NCI-H1436 (cell line): ENCODE measurements around the gene ACTR5.
"Not testable (repeated sequence)": the region's sequence is repeated elsewhere in the genome, so short reads cannot be mapped to it uniquely, and the experiment has no call there.

Experiments
- DNase-seq: peaks from one replicate; lab custom pipeline; 2025; lab: John Stamatoyannopoulos, UW

ACTR5 gene

DNA sequence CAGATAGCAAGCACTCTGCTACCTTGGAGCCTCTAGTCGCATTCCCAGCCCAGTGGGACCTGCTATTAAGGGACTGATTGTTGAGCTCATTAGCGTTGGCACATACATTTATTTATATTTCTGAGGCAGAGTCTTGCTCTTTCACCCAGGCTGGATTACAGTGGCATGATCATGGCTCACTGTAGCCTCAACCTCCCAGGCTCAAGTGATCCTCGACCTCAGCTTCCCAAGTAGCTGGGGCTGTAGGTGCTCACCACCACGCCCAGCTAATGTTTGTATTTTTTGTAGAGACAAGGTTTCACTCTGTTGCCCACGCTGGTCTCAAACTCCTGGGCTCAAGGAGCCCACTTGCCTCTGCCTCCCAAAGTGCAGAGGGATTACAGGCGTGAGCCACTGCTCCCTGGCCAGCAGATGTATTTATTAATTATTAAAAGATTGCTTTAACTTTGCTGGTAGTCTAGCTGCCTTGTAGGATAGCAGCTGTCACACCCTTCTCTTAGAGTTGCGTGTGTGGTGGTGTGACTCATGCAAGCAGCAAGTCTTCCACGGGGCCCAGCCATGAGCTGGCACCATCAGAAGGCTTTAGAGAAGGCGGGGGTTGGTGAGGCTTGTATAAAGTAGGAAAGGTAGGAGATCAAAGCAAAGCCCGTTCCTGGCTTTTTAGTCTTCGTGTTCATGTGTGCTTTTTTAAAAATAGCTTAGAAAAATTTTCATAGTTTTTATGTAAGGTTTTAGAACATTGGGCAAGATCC is 16.5 kb downstream of the ACTR5 start:
- DNase-seq: no peak

DNA sequence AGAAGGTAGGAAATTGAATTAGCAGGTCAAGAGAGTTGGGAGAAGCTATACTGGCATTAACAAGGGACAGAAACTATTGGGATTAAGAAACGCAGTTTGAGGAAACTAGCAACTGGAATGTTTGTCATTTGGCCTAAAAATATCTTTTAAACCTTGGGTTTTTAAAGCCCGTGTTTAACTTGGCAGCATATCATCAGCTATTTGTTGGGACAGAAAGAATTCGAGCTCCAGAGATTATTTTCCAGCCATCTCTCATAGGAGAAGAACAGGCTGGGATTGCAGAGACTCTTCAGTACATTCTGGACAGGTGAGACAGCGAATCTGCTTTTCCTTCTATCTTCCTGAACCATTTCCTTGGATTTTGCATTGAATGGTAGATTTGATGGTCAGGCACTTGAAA is 17.8 kb downstream of the ACTR5 start:
- no peak for DNase-seq

GRCh38 chr20:38769376-38770295 is 21.4 kb downstream of the ACTR5 start:
- no peak for DNase-seq

- no peak for DNase-seq
Measured at GRCh38 chr20:38770546-38770945, 22.3 kb downstream of the ACTR5 start.

- DNase-seq: no peak
Measured at GRCh38 chr20:38770970-38771369, 22.7 kb downstream of the ACTR5 start.

GRCh38 chr20:38771621-38772020 is 23.4 kb downstream of the ACTR5 start:
- no peak for DNase-seq

DNA sequence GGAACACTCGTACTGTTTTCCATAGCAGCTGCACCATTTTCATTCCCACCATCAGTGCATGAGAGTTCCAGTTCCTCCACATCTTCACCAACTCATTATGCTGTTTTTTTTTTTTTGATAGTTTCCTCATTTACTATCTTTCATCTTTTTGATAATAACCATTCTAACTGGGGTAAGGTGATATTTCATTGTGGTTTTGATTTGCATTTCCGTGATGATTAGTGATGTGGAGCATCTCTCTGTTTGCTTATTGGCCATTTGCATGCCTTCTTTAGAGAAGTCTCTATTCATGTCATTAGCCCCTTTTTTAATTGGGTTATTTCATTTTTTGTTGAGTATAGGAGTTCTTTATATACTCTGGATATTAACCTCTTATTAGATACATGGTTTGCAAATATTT is 25.9 kb downstream of the ACTR5 start:
- no peak for DNase-seq

- DNase-seq: no peak
Measured at GRCh38 chr20:38776363-38776762, 28.1 kb downstream of the ACTR5 start.

DNA sequence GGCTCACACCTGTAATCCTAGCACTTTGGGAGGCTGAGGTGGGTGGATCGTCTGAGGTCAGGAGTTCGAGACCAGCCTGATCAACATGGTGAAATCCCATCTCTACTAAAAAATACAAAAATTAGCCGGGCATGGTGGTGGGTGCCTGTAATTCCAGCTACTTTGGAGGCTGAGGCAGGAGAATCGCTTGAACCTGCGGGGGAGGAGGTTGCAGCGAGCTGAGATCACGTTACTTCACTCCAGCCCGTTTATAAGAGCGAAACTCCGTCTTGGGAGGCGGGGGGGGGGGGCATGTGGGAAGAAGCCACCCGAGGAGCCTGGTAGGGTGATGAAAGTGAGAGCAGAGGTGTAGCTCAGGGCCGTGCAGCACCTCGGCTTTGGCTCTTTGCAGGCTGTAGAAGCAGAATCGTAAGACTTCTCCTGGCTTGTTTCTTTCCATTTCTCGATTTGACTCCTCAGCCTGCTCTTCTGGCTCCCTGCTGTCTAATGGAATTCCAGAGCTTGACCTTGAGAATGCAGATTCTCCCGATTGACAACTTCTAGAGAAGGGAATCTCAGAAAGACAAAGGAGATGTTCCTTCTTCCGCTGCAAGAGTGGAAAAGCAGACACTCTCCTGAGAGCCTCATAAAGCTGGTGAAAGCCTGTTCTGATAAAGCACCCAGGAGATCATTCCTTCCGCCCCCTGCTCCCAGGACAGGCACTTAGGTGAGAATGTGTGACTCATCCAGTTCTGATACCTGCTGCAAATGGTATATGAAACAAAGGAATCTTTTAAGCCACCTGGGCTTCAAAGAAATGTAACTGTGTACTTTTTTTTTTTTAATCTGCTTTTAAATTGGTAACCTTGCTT is 31.2 kb downstream of the ACTR5 start:
- DNase-seq: no peak

GRCh38 chr20:38782275-38782674 is 34.0 kb downstream of the ACTR5 start:
- no peak for DNase-seq

DNA sequence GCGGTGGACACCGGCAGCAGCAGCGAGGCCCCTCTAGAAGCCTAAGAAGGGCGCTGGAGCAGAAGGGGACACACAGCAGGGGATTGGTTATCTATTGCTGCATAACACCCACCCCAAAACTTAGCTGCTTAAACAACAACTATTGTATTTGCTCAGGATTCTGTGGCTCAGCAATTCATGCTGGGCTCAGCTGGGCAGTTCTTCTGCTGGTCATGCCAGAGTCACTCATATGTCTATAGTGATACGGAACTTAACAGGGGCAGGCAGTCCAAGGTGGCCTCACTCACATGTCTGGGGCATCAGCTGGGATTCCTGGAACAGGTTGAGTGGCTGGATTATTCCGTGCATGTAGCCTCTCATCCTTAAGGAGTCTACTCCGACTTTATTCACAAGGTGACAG is 39.6 kb downstream of the ACTR5 start:
- no peak for DNase-seq

DNA sequence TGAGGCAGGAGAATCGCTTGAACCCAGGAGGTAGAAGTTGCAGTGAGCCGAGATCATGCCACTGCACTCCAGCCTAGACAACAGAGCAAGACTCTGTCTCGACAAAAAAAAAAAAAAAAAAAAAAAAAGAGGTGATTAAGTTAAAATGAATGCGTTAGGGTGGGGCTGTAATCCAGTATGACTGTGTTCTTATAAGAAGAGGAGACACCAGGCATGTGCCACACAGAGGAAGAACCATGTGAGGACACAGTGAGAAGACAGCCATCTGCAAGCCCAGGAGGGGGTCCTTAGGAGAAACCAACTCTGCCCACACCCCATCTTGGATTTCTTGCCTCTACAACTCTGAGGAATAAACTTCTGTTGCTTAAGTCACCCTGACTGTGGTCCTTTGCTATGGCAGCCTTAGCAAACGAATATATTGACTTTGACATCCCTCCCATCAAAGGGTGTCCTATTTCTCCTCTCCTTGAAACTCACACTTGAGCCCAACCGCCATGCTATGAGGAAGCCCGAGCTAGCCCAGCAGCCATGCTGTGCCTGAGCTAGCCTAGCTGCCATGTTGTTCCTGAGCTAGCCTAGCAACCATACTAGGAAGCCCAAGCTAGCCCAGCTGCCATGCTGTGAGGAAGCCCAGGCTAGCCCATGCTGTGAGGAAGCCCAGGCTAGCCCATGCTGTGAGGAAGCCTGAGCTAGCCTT is 41.4 kb downstream of the ACTR5 start:
- no peak for DNase-seq

DNA sequence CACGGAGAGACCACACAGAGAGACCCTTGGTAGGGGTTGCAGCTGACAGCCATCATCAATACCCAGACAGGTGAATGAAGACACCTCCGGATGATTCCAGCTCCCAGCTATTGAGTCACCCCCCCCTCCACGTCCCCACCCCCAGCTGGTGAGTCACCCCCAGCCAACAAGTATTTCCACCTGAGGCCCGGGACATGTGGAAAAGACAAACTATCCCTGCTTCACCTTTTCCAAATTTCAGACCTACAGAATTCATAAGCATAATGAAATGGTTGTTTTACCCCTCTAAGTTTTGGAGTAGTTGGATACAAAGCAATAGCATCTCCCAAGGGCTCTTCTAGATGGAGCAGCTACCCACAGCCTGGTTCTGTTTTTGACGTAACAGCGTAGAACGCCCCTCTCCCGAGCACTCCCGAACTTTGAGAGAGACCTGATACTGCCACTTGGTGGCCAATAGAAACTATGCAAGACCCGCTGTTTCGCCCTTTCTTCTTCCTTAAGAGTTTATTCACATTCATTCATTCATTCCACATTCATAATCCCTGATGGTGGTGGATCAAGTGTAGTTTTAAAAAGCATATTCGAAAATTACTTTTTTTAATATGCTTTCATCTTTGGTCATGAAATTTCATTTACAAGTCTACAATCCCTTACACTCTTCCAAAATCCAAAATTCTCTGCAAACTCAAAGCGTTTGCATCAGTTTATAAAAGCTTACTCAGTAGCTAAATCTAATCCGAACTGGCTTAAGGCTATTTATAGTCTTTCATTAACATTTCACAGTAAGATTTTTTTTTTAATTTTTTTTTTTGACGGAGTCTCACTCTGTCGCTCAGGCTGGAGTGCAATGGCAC is 42.2 kb downstream of the ACTR5 start:
- DNase-seq: peak; percentile 12

DNA sequence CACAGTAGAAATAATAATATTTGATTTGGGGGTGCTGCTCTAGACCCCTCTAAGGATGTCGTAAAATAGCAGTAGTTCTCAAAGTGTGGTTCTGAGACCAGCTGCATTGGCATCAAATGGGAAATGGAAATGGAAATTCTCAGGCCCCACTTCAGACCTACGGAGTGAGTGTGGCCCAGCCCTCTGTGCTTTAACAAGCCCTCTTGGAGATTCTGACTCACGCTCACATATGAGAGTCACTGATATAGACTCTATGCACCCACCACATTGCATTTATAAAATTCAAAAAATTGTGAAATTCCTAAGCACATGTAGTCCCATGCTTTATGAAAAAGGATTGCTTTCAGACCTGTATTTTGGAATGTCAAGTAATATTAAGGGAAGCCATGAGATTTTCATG is 43.0 kb downstream of the ACTR5 start:
- no peak for DNase-seq

DNA sequence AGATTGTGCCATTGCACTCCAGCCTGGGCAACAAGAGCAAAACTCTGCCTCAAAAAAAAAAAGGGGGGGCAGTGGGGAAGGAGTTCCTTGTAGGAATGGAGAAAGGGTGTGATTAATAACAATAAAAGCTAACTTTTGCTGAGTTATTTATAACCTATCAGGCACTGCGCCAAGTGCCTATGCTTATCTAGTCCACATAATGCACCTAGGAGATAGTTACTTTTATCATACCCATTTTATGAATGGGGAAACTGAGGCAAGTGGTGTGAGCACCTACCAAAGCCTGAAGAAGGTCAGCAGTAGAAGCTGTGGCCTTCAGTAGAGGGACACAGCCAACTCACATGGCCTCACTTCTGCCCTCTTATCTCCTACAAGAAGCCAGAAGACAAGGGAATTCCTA is 43.7 kb downstream of the ACTR5 start:
- DNase-seq: no peak

DNA sequence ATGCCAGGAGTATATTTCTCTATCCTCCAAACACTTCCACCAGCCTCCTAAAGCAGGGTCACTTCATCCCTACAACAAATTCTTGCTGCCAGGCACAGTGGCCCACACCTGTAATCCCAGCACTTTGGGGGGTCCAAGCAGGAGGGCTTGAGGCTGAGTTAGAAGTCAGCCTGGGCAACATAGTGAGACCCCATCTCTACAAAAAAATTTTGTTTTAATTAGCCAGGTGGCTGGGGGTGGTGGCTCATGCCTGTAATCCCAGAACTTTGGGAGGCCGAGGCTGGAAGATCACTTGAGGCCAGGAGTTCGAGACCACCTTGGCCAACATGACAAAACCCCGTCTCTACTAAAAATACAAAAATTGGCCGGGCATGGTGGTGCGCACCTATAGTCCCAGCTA is 45.8 kb downstream of the ACTR5 start:
- not testable (repeated sequence) for DNase-seq

DNA sequence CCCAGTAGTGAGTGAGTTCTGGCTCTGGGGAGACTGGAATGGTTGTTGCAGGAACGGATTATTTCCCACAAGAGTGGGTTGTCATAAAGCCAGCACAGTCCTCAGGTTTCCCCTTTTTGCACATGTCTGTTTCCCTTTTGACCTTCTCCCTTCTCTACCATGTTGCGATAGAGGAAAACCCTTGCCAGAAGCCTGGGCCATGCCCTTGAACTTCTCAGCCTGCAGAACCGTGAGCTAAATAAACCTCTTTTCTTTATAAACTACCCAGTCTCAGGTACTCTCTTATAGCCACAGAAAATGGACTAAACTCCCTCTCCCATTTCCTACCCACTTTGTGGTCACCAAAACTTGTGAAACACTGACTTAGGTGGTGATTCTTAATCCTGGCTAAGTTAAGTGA is 50.0 kb downstream of the ACTR5 start:
- DNase-seq: no peak

GRCh38 chr20:38799203-38799602 is 50.9 kb downstream of the ACTR5 start:
- DNase-seq: no peak

DNA sequence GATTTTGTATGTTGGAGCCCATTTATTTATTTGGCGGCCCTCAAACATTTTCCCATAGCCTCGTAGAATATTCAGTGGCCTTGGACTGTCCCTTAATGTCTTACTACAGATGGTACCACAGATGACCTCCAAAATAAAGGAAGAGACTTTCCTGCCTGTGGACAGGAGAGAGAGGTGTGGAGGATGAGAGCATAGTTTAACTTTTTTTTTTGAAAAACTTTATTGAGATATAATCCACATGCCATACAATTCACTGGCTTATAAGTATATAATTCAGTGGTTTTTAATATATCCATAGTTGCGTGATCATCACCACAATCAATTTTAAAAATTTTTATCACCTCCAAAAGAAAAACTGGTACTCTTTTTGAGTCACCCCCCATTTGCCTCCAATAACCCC is 52.6 kb downstream of the ACTR5 start:
- no peak for DNase-seq

GRCh38 chr20:38804221-38804620 is 56.0 kb downstream of the ACTR5 start:
- DNase-seq: no peak
